ENCODE data around the gene NEO1.

DNA sequence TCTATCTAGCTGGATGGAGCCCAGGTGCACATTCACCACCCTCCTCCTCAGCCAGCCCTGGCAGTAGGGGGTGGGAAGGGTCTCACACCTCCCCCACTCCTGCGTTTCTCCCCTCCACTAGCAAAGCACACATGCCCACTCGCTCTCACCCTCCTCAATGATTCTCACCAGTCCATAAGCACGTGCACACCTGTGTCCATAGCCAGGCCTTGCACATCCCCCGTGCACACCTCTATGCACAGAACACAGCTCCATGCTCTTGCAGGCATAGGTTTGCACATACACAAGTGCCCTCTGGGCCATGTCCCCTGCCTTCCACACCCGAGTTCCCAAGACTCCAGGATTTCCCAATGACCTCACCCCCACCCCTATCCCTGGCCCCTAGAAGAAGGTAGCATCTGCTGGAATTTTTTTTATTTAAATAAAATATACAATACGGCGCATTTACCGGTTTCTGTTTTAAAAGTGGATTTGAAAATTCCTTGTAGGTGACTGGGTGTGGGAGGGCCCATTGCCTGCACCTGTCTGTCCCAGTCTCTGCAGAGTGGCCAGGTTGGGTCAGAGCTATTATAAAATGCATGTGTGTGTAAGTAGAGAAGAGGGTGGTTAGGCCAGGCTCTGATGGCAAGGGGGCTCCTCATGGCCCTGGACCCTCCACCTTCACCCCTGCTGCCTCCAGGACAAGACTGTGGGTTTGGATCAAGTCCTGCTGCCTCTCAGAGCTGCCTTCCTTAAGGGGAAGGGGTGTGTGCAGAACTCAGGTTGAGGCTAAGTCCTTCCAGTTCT is 267.4 kb downstream of the NEO1 start:
- TF ChIP-seq POLR2A (IDR thresholded peaks at IDR 0.05; ENCODE audit: low read depth, low read length) = no peak
- TF ChIP-seq POLR2AphosphoS5 (IDR thresholded peaks at IDR 0.05; ENCODE audit: low read depth, low read length) = no peak
- no peak for TF ChIP-seq TAF1 (IDR thresholded peaks at IDR 0.05; ENCODE audit: low read depth, low read length)
